GM23338 (cell line): ENCODE measurements around the gene PTTG1IP. TPM values are rescaled to one million over a fixed set of nuclear protein-coding genes. Genes with fewer than 3 reads are reported as not detected.

ENCODE experiments used
- ATAC-seq: fragments of 200-7000 bp; cut with Tn5 transposase; 3 replicates; pipeline ENCODE4 v1.9.1; 2020
- DNase-seq: peaks from one replicate; pipeline ENCODE4 v3.0.0-alpha.2; 2015; ENCODE audit warnings: low spot score
- H2AFZ ChIP-seq: fragments of 200-600 bp; sonication (generic); 2 replicates; pipeline ENCODE4 v1.8.0; 2016; ENCODE audit warnings: antibody characterized with exemption, mild to moderate bottlenecking, moderate library complexity
- H3F3A ChIP-seq: fragments of 200-600 bp; sonication (generic); replicated peaks from 2 replicates; pipeline ENCODE4 v1.8.0; 2017; ENCODE audit warnings: antibody characterized with exemption, mixed run types, low read depth
- H3K27ac ChIP-seq: fragments of 200-600 bp; sonication (generic); 2 replicates; pipeline ENCODE4 v1.6.1; 2016; ENCODE audit warnings: low read depth
- H3K27me3 ChIP-seq: fragments of 200-600 bp; sonication (generic); 2 replicates; pipeline ENCODE4 v1.8.0; 2016; ENCODE audit warnings: mild to moderate bottlenecking, mixed run types, moderate library complexity; ENCODE audit not compliant: insufficient read depth
- H3K36me3 ChIP-seq: fragments of 200-600 bp; sonication (generic); 2 replicates; pipeline ENCODE4 v1.8.0; 2016; ENCODE audit warnings: mild to moderate bottlenecking; ENCODE audit not compliant: insufficient read depth
- H3K4me1 ChIP-seq: fragments of 200-600 bp; sonication (generic); 2 replicates; pipeline ENCODE4 v1.8.0; 2016; ENCODE audit warnings: mild to moderate bottlenecking, moderate library complexity; ENCODE audit not compliant: insufficient read depth
- H3K4me2 ChIP-seq: fragments of 200-600 bp; sonication (generic); 2 replicates; pipeline ENCODE4 v1.7.1; 2017; ENCODE audit warnings: mixed run types
- H3K4me3 ChIP-seq: fragments of 200-600 bp; sonication (generic); 2 replicates; pipeline ENCODE4 v1.6.1; 2016; ENCODE audit warnings: mixed run types
- H3K79me2 ChIP-seq: fragments of 200-600 bp; sonication (generic); replicated peaks from 2 replicates; pipeline ENCODE4 v1.8.0; 2017; ENCODE audit warnings: mild to moderate bottlenecking; ENCODE audit not compliant: insufficient read depth
- H3K9me2 ChIP-seq: fragments of 200-600 bp; sonication (generic); 2 replicates; pipeline ENCODE4 v1.8.0; 2017; ENCODE audit not compliant: insufficient read depth
- H4K20me1 ChIP-seq: fragments of 200-600 bp; sonication (generic); replicated peaks from 2 replicates; pipeline ENCODE4 v1.8.0; 2017; ENCODE audit warnings: mild to moderate bottlenecking; ENCODE audit not compliant: insufficient read depth
- H3K27ac Mint-ChIP-seq: 2 replicates; pipeline ENCODE4 v1.8.0; 2020; ENCODE audit warnings: inconsistent platforms, mild to moderate bottlenecking, moderate library complexity, mixed read lengths
- H3K27me3 Mint-ChIP-seq: 3 replicates; pipeline ENCODE4 v1.8.0; 2022; ENCODE audit warnings: low read depth, mild to moderate bottlenecking, moderate library complexity, mixed read lengths, inconsistent platforms; ENCODE audit not compliant: insufficient read depth, poor library complexity
- H3K36me3 Mint-ChIP-seq: 3 replicates; pipeline ENCODE4 v1.8.0; 2021; ENCODE audit warnings: low read depth, mild to moderate bottlenecking, inconsistent platforms, moderate library complexity, mixed read lengths
- H3K4me1 Mint-ChIP-seq: 3 replicates; pipeline ENCODE4 v1.8.0; 2020; ENCODE audit warnings: mild to moderate bottlenecking, inconsistent platforms, mixed read lengths
- H3K4me3 Mint-ChIP-seq: 3 replicates; pipeline ENCODE4 v1.8.0; 2021; ENCODE audit warnings: moderate library complexity, mild to moderate bottlenecking, inconsistent platforms, mixed read lengths
- H3K9me3 Mint-ChIP-seq: 3 replicates; pipeline ENCODE4 v1.8.0; 2020; ENCODE audit warnings: moderate library complexity, mild to moderate bottlenecking, inconsistent platforms, mixed read lengths
- CREB1 ChIP-seq: fragments of 250-450 bp; sonication (Bioruptor Pico); IDR thresholded peaks from 2 replicates; pipeline ENCODE4 v1.5.0; 2020; ENCODE audit warnings: low read depth, mild to moderate bottlenecking, moderate library complexity
- EZH2 ChIP-seq: fragments of 200-600 bp; sonication (generic); IDR thresholded peaks from one replicate; pipeline ENCODE4 v1.8.0; 2017; ENCODE audit warnings: antibody characterized with exemption, mild to moderate bottlenecking, low read depth; ENCODE audit not compliant: unreplicated experiment
- EZH2phosphoT487 ChIP-seq: fragments of 200-600 bp; sonication (generic); IDR thresholded peaks from one replicate; pipeline ENCODE4 v1.8.1; 2018; ENCODE audit warnings: antibody characterized with exemption; ENCODE audit not compliant: unreplicated experiment
- JUNB ChIP-seq: IDR thresholded peaks from one replicate; pipeline ENCODE4 v1.6.1; 2016; ENCODE audit warnings: antibody characterized with exemption; ENCODE audit not compliant: unreplicated experiment
- NANOG ChIP-seq: IDR thresholded peaks from 2 replicates; pipeline ENCODE4 v1.6.1; 2016; ENCODE audit warnings: antibody characterized with exemption, borderline replicate concordance
- POLR2AphosphoS5 ChIP-seq: IDR thresholded peaks from 2 replicates; pipeline ENCODE4 v1.6.1; 2016; ENCODE audit warnings: antibody characterized with exemption, low read depth
- STAT1 ChIP-seq: IDR thresholded peaks from one replicate; pipeline ENCODE4 v1.6.1; 2016; ENCODE audit warnings: antibody characterized with exemption; ENCODE audit not compliant: unreplicated experiment
- ZNF114 ChIP-seq: fragments of 250-450 bp; sonication (Bioruptor Pico); IDR thresholded peaks from 2 replicates; pipeline ENCODE4 v1.5.0; 2020; ENCODE audit warnings: mild to moderate bottlenecking, moderate library complexity
- ZNF331 ChIP-seq: fragments of 250-450 bp; sonication (Bioruptor Pico); IDR thresholded peaks from 2 replicates; pipeline ENCODE4 v1.5.0; 2020; ENCODE audit warnings: low read depth, mild to moderate bottlenecking, moderate library complexity
- polyA plus RNA-seq: library from polyadenylated mRNA; unstranded; fragments of >200 nt; fragmentation: Nextera tagmentation; extraction: Ambion mirVana; gene quantifications from 2 replicates; pipeline ENCODE4 v1.2.1, GENCODE V29; 2016
- total RNA-seq: library from RNA; depleted of rRNA; stranded (reverse); fragments of >200 nt; shearing (Covaris generic); gene quantifications from 2 replicates; pipeline ENCODE4 v1.2.3, GENCODE V29; 2014
- TF ChIP-seq, protein P1 (sequence below): IDR thresholded peaks from one replicate; pipeline ENCODE4 v1.6.1; 2018; ENCODE audit warnings: antibody characterized with exemption; ENCODE audit not compliant: unreplicated experiment
- TF ChIP-seq, protein P2 (sequence below): IDR thresholded peaks from 2 replicates; pipeline ENCODE4 v1.6.1; 2016; ENCODE audit warnings: antibody characterized with exemption
- TF ChIP-seq, protein P3 (sequence below): fragments of 250-450 bp; sonication (Bioruptor Pico); IDR thresholded peaks from 2 replicates; pipeline ENCODE4 v1.5.0; 2020; ENCODE audit warnings: mild to moderate bottlenecking, moderate library complexity
- TF ChIP-seq, protein P4 (sequence below), 2 experiments: fragments of 200-600 bp in 1 of 2; sonication (generic) in 1 of 2; conservative IDR thresholded peaks; 2 replicates each; pipeline versions ENCODE4 v1.5.1 to v1.6.1; 2016 to 2017; ENCODE audit warnings: antibody characterized with exemption in 2 of 2, low read depth in 2 of 2, mild to moderate bottlenecking in 2 of 2, moderate library complexity in 1 of 2

PTTG1IP gene
- total and polyA plus RNA-seq, 2 experiments from 2014 or later: 99.9 to 172 TPM

DNA sequence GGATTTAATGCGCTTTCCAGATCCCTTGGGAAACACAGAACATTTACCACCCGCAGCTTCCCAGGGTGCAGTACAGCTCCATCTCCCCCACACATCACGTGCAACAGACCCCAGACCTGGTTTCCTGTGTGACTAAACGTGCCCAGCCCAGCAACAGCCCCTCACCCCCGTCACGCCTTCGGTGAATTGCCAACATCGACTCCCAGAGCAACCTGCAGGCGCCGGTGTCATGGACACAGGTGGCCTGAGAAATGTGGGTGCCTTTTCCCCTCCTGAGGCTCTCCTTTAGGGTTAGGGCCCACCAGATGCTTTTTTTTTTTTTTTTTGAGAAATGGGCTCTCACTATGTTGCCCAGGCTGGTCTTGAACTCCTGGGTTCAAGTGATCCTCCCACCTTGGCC, 31.4 kb downstream of the PTTG1IP start:
- Histone ChIP-seq H3K4me1 (peaks cover 11% of the 10 kb centered on the region), H3F3A (no peaks in the 10 kb centered on the region; the same call in 1 of the 2 replicates), H3K4me2 (no peak overlapping the region), H3K4me3 (no peak overlapping the region), H2AFZ (no peak overlapping the region), H3K36me3 (no peaks in the 10 kb centered on the region), H3K79me2 (no peaks in the 10 kb centered on the region), H4K20me1 (no peaks in the 10 kb centered on the region), H3K9me2 (no peaks in the 10 kb centered on the region), H3K27me3 (no peaks in the 10 kb centered on the region), H3K27ac (no peak overlapping the region)
- no peak for DNase-seq
- peaks cover 13% of the 10 kb centered on the region for H3K4me1 Mint-ChIP-seq
- TF ChIP-seq JUNB (no peak), CREB1 (CRISPR knock-in tag) (no peak), EZH2phosphoT487 (no peak), STAT1 (no peak), ZNF331 (CRISPR knock-in tag) (no peak), POLR2AphosphoS5 (no peak), ZNF114 (no peak), EZH2 (no peak), NANOG (no peak)
- TF ChIP-seq, protein P1, sequence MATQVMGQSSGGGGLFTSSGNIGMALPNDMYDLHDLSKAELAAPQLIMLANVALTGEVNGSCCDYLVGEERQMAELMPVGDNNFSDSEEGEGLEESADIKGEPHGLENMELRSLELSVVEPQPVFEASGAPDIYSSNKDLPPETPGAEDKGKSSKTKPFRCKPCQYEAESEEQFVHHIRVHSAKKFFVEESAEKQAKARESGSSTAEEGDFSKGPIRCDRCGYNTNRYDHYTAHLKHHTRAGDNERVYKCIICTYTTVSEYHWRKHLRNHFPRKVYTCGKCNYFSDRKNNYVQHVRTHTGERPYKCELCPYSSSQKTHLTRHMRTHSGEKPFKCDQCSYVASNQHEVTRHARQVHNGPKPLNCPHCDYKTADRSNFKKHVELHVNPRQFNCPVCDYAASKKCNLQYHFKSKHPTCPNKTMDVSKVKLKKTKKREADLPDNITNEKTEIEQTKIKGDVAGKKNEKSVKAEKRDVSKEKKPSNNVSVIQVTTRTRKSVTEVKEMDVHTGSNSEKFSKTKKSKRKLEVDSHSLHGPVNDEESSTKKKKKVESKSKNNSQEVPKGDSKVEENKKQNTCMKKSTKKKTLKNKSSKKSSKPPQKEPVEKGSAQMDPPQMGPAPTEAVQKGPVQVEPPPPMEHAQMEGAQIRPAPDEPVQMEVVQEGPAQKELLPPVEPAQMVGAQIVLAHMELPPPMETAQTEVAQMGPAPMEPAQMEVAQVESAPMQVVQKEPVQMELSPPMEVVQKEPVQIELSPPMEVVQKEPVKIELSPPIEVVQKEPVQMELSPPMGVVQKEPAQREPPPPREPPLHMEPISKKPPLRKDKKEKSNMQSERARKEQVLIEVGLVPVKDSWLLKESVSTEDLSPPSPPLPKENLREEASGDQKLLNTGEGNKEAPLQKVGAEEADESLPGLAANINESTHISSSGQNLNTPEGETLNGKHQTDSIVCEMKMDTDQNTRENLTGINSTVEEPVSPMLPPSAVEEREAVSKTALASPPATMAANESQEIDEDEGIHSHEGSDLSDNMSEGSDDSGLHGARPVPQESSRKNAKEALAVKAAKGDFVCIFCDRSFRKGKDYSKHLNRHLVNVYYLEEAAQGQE: no peak
- TF ChIP-seq, protein P2, sequence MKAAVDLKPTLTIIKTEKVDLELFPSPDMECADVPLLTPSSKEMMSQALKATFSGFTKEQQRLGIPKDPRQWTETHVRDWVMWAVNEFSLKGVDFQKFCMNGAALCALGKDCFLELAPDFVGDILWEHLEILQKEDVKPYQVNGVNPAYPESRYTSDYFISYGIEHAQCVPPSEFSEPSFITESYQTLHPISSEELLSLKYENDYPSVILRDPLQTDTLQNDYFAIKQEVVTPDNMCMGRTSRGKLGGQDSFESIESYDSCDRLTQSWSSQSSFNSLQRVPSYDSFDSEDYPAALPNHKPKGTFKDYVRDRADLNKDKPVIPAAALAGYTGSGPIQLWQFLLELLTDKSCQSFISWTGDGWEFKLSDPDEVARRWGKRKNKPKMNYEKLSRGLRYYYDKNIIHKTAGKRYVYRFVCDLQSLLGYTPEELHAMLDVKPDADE: no peak
- TF ChIP-seq, protein P3, sequence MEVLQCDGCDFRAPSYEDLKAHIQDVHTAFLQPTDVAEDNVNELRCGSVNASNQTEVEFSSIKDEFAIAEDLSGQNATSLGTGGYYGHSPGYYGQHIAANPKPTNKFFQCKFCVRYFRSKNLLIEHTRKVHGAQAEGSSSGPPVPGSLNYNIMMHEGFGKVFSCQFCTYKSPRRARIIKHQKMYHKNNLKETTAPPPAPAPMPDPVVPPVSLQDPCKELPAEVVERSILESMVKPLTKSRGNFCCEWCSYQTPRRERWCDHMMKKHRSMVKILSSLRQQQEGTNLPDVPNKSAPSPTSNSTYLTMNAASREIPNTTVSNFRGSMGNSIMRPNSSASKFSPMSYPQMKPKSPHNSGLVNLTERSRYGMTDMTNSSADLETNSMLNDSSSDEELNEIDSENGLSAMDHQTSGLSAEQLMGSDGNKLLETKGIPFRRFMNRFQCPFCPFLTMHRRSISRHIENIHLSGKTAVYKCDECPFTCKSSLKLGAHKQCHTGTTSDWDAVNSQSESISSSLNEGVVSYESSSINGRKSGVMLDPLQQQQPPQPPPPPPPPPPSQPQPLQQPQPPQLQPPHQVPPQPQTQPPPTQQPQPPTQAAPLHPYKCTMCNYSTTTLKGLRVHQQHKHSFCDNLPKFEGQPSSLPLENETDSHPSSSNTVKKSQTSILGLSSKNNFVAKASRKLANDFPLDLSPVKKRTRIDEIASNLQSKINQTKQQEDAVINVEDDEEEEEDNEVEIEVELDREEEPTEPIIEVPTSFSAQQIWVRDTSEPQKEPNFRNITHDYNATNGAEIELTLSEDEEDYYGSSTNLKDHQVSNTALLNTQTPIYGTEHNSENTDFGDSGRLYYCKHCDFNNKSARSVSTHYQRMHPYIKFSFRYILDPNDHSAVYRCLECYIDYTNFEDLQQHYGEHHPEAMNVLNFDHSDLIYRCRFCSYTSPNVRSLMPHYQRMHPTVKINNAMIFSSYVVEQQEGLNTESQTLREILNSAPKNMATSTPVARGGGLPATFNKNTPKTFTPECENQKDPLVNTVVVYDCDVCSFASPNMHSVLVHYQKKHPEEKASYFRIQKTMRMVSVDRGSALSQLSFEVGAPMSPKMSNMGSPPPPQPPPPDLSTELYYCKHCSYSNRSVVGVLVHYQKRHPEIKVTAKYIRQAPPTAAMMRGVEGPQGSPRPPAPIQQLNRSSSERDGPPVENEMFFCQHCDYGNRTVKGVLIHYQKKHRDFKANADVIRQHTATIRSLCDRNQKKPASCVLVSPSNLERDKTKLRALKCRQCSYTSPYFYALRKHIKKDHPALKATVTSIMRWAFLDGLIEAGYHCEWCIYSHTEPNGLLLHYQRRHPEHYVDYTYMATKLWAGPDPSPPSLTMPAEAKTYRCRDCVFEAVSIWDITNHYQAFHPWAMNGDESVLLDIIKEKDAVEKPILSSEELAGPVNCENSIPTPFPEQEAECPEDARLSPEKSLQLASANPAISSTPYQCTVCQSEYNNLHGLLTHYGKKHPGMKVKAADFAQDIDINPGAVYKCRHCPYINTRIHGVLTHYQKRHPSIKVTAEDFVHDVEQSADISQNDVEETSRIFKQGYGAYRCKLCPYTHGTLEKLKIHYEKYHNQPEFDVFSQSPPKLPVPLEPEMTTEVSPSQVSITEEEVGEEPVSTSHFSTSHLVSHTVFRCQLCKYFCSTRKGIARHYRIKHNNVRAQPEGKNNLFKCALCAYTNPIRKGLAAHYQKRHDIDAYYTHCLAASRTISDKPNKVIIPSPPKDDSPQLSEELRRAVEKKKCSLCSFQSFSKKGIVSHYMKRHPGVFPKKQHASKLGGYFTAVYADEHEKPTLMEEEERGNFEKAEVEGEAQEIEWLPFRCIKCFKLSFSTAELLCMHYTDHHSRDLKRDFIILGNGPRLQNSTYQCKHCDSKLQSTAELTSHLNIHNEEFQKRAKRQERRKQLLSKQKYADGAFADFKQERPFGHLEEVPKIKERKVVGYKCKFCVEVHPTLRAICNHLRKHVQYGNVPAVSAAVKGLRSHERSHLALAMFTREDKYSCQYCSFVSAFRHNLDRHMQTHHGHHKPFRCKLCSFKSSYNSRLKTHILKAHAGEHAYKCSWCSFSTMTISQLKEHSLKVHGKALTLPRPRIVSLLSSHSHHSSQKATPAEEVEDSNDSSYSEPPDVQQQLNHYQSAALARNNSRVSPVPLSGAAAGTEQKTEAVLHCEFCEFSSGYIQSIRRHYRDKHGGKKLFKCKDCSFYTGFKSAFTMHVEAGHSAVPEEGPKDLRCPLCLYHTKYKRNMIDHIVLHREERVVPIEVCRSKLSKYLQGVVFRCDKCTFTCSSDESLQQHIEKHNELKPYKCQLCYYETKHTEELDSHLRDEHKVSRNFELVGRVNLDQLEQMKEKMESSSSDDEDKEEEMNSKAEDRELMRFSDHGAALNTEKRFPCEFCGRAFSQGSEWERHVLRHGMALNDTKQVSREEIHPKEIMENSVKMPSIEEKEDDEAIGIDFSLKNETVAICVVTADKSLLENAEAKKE (CRISPR knock-in tag): no peak
- TF ChIP-seq, protein P4, sequence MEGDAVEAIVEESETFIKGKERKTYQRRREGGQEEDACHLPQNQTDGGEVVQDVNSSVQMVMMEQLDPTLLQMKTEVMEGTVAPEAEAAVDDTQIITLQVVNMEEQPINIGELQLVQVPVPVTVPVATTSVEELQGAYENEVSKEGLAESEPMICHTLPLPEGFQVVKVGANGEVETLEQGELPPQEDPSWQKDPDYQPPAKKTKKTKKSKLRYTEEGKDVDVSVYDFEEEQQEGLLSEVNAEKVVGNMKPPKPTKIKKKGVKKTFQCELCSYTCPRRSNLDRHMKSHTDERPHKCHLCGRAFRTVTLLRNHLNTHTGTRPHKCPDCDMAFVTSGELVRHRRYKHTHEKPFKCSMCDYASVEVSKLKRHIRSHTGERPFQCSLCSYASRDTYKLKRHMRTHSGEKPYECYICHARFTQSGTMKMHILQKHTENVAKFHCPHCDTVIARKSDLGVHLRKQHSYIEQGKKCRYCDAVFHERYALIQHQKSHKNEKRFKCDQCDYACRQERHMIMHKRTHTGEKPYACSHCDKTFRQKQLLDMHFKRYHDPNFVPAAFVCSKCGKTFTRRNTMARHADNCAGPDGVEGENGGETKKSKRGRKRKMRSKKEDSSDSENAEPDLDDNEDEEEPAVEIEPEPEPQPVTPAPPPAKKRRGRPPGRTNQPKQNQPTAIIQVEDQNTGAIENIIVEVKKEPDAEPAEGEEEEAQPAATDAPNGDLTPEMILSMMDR (conservative IDR thresholded peaks at IDR 0.05; ENCODE audit: low read depth in 2 of 2): no peak
- no peak for ATAC-seq
- no peak overlapping the region for H3K27ac Mint-ChIP-seq
- no peaks in the 10 kb centered on the region for H3K9me3 Mint-ChIP-seq
- peaks cover 11% of the 10 kb centered on the region for H3K27me3 Mint-ChIP-seq
- no peak overlapping the region for H3K4me3 Mint-ChIP-seq
- H3K36me3 Mint-ChIP-seq: no peaks in the 10 kb centered on the region
